PC-9 (cell line): ENCODE data around the gene ACADVL.

ENCODE experiments used
- EZH2 ChIP-seq: fragments of 200-600 bp; sonication (generic); IDR thresholded peaks from 2 replicates; pipeline ENCODE4 v1.8.0; 2017; ENCODE audit warnings: antibody characterized with exemption, low read depth
- TF ChIP-seq, protein P1 (sequence below): fragments of 200-600 bp; sonication (generic); conservative IDR thresholded peaks from 2 replicates; pipeline ENCODE4 v1.6.1; 2017; ENCODE audit warnings: mixed run types, antibody characterized with exemption, mild to moderate bottlenecking, moderate library complexity

DNA sequence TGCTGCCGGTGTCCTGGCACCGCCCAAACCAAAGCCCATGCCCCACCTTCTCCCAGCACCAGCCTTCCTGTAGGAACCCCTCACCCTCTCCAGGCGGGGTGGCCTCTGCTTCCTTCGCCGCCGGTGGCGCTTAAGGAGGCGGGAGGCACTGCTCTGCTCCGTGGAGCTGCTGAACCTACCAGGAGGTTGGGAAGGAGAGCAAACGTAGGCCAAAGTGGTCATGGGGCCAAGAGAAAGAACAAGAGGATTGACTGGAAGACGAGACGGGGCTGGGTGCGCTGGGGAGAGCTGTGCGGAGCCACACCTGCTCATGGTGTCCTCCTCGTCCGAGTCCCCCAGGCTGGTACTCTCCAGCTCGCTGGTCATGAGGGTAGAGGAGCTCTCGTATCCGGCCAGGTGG lies 9.8 kb downstream of the ACADVL start:
- TF ChIP-seq, protein P1, sequence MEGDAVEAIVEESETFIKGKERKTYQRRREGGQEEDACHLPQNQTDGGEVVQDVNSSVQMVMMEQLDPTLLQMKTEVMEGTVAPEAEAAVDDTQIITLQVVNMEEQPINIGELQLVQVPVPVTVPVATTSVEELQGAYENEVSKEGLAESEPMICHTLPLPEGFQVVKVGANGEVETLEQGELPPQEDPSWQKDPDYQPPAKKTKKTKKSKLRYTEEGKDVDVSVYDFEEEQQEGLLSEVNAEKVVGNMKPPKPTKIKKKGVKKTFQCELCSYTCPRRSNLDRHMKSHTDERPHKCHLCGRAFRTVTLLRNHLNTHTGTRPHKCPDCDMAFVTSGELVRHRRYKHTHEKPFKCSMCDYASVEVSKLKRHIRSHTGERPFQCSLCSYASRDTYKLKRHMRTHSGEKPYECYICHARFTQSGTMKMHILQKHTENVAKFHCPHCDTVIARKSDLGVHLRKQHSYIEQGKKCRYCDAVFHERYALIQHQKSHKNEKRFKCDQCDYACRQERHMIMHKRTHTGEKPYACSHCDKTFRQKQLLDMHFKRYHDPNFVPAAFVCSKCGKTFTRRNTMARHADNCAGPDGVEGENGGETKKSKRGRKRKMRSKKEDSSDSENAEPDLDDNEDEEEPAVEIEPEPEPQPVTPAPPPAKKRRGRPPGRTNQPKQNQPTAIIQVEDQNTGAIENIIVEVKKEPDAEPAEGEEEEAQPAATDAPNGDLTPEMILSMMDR = no peak
- no peak for TF ChIP-seq EZH2
